HG02840 (cell line): ENCODE results near the gene CLN6.
"Not testable (repeated sequence)": the region's sequence is repeated elsewhere in the genome, so short reads cannot be mapped to it uniquely, and the experiment has no call there.

Source experiments
- ATAC-seq: cut with Tn5 transposase; IDR thresholded peaks from one replicate; pipeline ENCODE4 v1.9.1; 2021; ENCODE audit warnings: mild to moderate bottlenecking, moderate library complexity, moderate number of reproducible peaks; ENCODE audit not compliant: unreplicated experiment, low FRiP score

Gene CLN6

GRCh38 chr15:68224546-68225250 is 4.8 kb downstream of the CLN6 start:
- no peak for ATAC-seq

GRCh38 chr15:68224108-68224507 is 5.4 kb downstream of the CLN6 start:
- no peak for ATAC-seq

GRCh38 chr15:68223171-68223570 is 6.4 kb downstream of the CLN6 start:
- ATAC-seq = no peak

GRCh38 chr15:68222432-68222743 is 7.1 kb downstream of the CLN6 start:
- not testable (repeated sequence) for ATAC-seq

- ATAC-seq = not testable (repeated sequence)
Observed at GRCh38 chr15:68221530-68222431, 7.7 kb downstream of the CLN6 start.

GRCh38 chr15:68220967-68221366 is 8.6 kb downstream of the CLN6 start:
- no peak for ATAC-seq

- no peak for ATAC-seq
Observed at GRCh38 chr15:68220489-68220888, 9.0 kb downstream of the CLN6 start.

GRCh38 chr15:68218847-68219798 is 10.4 kb downstream of the CLN6 start:
- no peak for ATAC-seq

GRCh38 chr15:68218331-68218730 is 11.2 kb downstream of the CLN6 start:
- no peak for ATAC-seq

- ATAC-seq = no peak
Observed at GRCh38 chr15:68217341-68217740, 12.2 kb downstream of the CLN6 start.

- no peak for ATAC-seq
Observed at GRCh38 chr15:68214838-68215254, 14.7 kb downstream of the CLN6 start.

GRCh38 chr15:68213991-68214837 is 15.3 kb downstream of the CLN6 start:
- no peak for ATAC-seq

- not testable (repeated sequence) for ATAC-seq
Observed at GRCh38 chr15:68213491-68213845, 16.1 kb downstream of the CLN6 start.

GRCh38 chr15:68211656-68212320 is 17.7 kb downstream of the CLN6 start:
- no peak for ATAC-seq

GRCh38 chr15:68210821-68211655 is 18.5 kb downstream of the CLN6 start:
- no peak for ATAC-seq

GRCh38 chr15:68210409-68210756 is 19.1 kb downstream of the CLN6 start:
- ATAC-seq = no peak

- no peak for ATAC-seq
Observed at GRCh38 chr15:68209735-68210408, 19.7 kb downstream of the CLN6 start.

- ATAC-seq = no peak
Observed at GRCh38 chr15:68209272-68209671, 20.3 kb downstream of the CLN6 start.
